WI38 (cell line): Measurements from ENCODE around the gene EXOC4.

Source experiments
- H3K4me3 ChIP-seq: 2 replicates; pipeline ENCODE4 v1.5.1; 2011; ENCODE audit warnings: low read depth, mild to moderate bottlenecking, control low read depth, low read length
- CTCF ChIP-seq: IDR thresholded peaks from 2 replicates; pipeline ENCODE4 v1.5.1; 2012; ENCODE audit warnings: low read depth, mild to moderate bottlenecking, control low read depth, low read length

The EXOC4 gene

GRCh38 chr7:133545618-133546017 lies 292.7 kb downstream of the EXOC4 start:
- no peak for TF ChIP-seq CTCF
- H3K4me3 ChIP-seq, result no peak overlapping the region

GRCh38 chr7:133547981-133548380 lies 295.1 kb downstream of the EXOC4 start:
- H3K4me3 ChIP-seq, result no peak overlapping the region
- TF ChIP-seq CTCF, result no peak

- TF ChIP-seq CTCF, result no peak
- H3K4me3 ChIP-seq, result no peak overlapping the region
Measured at GRCh38 chr7:133549633-133550032, 296.8 kb downstream of the EXOC4 start.

GRCh38 chr7:133550145-133550544 lies 297.3 kb downstream of the EXOC4 start:
- H3K4me3 ChIP-seq, result no peak overlapping the region
- no peak for TF ChIP-seq CTCF

GRCh38 chr7:133550811-133551210 lies 297.9 kb downstream of the EXOC4 start:
- TF ChIP-seq CTCF, result no peak
- H3K4me3 ChIP-seq, result no peak overlapping the region

- H3K4me3 ChIP-seq, result no peak overlapping the region
- TF ChIP-seq CTCF, result no peak
Measured at GRCh38 chr7:133551466-133551865, 298.6 kb downstream of the EXOC4 start.

GRCh38 chr7:133552079-133552478 lies 299.2 kb downstream of the EXOC4 start:
- no peak for TF ChIP-seq CTCF

GRCh38 chr7:133554330-133554729 lies 301.5 kb downstream of the EXOC4 start:
- no peak overlapping the region for H3K4me3 ChIP-seq
- TF ChIP-seq CTCF, result no peak

More at GRCh38 chr7:133552079-133552478, 299.2 kb downstream of the EXOC4 start:
- no peak overlapping the region for H3K4me3 ChIP-seq
